ENCODE data around the gene AMZ2.
"Not testable (repeated sequence)": the region's sequence is repeated elsewhere in the genome, so short reads cannot be mapped to it uniquely, and the experiment has no call there.

AMZ2 gene

GRCh38 chr17:68248891-68249290 lies 1.0 kb downstream of the AMZ2 start:
- no peak for DNase-seq (ENCODE audit: low read depth)
- no peak for TF ChIP-seq CTCF (IDR thresholded peaks at IDR 0.05; ENCODE audit: low read depth, low read length, missing control alignments)
- H3K4me3 ChIP-seq (ENCODE audit: low read depth, low read length): peak overlapping the region; percentile 83; the same call in 1 of the 2 replicates

GRCh38 chr17:68249354-68249765 lies 1.5 kb downstream of the AMZ2 start:
- DNase-seq (ENCODE audit: low read depth): no peak
- no peak for TF ChIP-seq CTCF (IDR thresholded peaks at IDR 0.05; ENCODE audit: low read depth, low read length, missing control alignments)
- H3K4me3 ChIP-seq (ENCODE audit: low read depth, low read length): peak overlapping the region; percentile 83

GRCh38 chr17:68253426-68253825 lies 5.6 kb downstream of the AMZ2 start:
- not testable (repeated sequence) for H3K4me3 ChIP-seq (ENCODE audit: low read depth, low read length); DNase-seq (ENCODE audit: low read depth)

GRCh38 chr17:68255151-68255550 lies 7.3 kb downstream of the AMZ2 start:
- no peak for DNase-seq (ENCODE audit: low read depth)
- H3K4me3 ChIP-seq (ENCODE audit: low read depth, low read length): no peak overlapping the region
- TF ChIP-seq CTCF (IDR thresholded peaks at IDR 0.05; ENCODE audit: low read depth, low read length, missing control alignments): no peak

GRCh38 chr17:68255731-68256538 lies 8.1 kb downstream of the AMZ2 start:
- DNase-seq (ENCODE audit: low read depth): no peak
- no peak for TF ChIP-seq CTCF (IDR thresholded peaks at IDR 0.05; ENCODE audit: low read depth, low read length, missing control alignments)
- H3K4me3 ChIP-seq (ENCODE audit: low read depth, low read length): no peak overlapping the region

GRCh38 chr17:68256701-68257100 lies 8.9 kb downstream of the AMZ2 start:
- not testable (repeated sequence) for H3K4me3 ChIP-seq (ENCODE audit: low read depth, low read length); DNase-seq (ENCODE audit: low read depth)

GRCh38 chr17:68257934-68258333 lies 10.1 kb downstream of the AMZ2 start:
- TF ChIP-seq CTCF (IDR thresholded peaks at IDR 0.05; ENCODE audit: low read depth, low read length, missing control alignments): no peak
- H3K4me3 ChIP-seq (ENCODE audit: low read depth, low read length): no peak overlapping the region
- no peak for DNase-seq (ENCODE audit: low read depth)

GRCh38 chr17:68258890-68259647 lies 11.2 kb downstream of the AMZ2 start:
- peak overlapping the region; percentile 15; the same call in 1 of the 2 replicates for H3K4me3 ChIP-seq (ENCODE audit: low read depth, low read length)
- DNase-seq (ENCODE audit: low read depth): not testable (repeated sequence)

GRCh38 chr17:68259648-68259951 lies 11.8 kb downstream of the AMZ2 start:
- not testable (repeated sequence) for H3K4me3 ChIP-seq (ENCODE audit: low read depth, low read length); DNase-seq (ENCODE audit: low read depth)
